ENCODE results near the gene HNMT.

- TF ChIP-seq POLR2A (IDR thresholded peaks at IDR 0.05) (no peak), CTCF (IDR thresholded peaks at IDR 0.05) (no peak)
Observed at GRCh38 chr2:137942833-137943677, 21.2 kb upstream of the HNMT start.

All from thyroid gland (tissue), 4 donors.